HG02642 (cell line): ENCODE measurements around the gene REPS1.

Source experiments
- ATAC-seq: cut with Tn5 transposase; IDR thresholded peaks from one replicate; pipeline ENCODE4 v1.9.1; 2021; ENCODE audit warnings: mild to moderate bottlenecking; ENCODE audit not compliant: unreplicated experiment, poor library complexity

Gene REPS1

DNA sequence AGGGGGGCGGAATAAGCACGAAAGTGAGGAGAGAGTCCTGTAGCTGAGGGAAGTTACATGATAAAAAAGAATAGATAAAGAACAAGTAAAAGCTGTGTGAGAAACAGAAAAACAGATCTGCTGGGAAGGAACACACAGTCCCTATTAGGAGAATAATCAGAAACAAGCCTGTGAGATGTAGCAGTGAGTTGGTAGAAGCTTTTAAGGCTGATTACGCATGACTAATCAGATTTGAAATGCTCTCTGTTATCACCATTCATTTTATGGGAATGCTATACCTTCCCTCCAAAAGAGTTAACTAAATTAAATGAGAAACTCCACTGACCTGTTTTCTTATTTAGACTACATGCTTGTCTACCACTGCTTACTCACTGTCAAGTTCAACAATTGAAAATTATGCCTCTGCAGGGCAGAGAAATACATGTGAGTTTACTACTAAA lies 15.8 kb downstream of the REPS1 start:
- ATAC-seq, result no peak

DNA sequence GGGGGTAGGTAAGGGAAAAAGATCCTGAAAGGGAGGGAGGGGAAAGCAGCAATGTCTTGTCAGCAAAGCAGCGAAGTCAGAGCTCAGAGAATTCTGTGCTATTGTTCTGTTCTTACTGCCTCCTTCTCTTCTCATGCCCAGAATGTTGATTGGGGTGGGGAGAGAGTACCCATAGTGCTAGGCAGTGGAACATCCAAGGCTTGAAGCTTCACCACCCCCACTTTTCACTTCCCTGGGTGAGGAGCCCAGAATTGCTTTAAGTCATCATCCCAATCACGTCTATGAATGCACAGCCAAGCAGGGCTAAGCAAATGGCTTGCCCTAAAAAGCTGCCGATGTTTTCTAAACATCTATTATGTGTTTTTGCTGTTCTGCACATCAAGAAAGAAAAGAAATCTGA lies 16.5 kb downstream of the REPS1 start:
- ATAC-seq, result no peak

DNA sequence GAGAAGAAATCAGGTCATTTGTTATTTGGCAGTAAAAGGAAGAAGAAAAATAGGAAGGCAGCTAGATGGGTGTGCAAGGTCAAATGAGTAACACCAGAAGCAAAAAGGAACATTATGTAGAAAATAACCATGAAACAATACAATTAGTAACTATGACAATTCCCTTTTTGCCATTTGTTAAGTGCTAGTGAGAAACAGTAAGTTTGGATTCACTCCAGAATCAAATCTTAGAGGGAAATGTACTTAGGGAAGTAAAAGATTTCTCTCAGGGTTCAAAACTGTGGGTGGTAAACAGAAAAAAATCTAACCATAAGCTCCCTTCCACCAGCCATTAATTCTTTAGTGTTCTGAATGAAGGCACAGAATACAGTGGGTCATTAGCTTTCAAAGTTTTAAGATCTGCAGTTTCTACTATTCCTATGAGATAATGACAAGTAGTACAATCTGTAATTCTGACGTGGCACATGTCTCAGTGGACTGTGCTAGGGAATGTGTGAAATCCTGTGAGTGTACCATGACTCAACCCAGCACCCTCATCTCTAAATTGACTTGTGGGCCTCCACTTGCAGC lies 17.1 kb downstream of the REPS1 start:
- no peak for ATAC-seq

DNA sequence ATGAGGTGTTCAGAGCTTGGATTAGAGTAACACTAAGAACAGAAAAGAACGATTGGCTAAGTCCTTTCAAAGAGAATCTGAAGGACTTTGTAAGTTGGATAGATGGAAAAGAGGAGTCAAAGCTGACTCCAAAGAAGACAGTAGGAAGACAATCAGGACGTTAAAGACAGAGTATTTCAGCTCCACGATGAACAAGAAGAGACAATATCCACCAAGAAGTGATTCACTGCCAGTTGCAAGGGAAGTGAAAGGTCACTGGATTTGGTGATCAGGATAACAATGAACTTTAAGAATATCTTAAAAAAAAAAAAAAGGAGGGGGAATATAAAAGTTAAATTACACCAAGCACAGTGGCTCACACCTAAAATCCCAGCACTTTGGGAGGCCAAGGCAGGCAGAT lies 17.9 kb downstream of the REPS1 start:
- no peak for ATAC-seq

DNA sequence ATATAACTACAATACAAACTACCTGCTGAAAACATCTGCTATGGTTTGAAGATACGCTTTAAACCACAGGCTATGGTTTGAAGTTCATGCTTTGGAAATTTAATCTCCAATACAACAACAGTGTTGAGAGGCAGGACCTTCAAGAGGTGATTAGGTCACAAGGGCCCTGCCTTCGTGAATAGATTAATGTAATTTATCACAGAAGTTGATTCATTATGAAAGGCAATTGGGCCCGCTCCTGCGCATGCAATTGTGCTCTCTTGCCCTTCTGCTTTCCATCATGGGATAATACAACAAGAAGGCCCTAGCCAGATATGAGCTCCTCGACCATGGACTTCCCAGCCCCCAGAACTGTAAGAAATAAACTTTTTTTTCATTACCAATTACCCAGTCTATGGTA lies 21.2 kb downstream of the REPS1 start:
- ATAC-seq, result no peak

DNA sequence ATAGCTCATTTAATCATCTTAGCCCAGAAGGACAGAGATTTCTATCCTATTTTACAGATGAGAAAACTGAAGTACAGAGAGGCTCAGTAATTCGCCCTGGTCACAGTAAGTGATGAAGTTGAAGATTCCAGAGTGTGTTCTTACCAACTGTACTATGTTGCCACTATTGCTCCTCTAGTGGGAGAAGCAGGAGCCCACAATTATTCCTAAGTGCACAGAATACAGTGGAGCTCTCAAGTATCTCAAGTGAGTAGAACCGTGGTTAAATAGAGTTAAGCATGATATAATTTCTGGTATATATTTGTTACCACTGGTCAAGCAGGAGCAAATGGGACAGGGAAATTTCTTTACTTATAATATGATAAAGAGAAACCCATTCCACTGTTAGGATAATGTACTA lies 22.1 kb downstream of the REPS1 start:
- no peak for ATAC-seq

DNA sequence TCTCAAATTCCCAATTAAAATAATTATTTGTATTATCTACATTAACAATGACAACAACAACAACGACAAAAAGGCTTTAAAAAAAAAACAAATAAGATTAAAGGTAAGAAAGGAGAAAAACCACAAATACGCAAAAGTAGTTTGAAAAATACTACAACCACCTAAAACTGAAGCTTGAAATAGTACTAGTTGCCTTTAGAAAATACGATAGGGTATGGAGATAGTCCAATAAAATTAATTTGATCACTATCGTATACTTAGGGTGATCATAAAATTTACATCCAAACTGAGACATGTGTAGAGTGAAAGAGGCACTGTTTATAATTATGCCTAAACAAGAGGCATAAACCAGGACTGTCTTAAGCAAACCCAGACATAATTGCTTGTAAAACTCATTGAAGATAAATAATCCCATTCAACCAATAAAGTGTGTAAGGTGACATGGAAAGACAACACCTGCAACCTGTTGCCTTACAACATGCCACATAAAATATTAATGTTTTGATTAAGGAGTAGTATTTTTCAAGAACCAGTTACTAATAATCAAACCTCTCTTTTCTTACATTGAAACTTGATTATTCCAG lies 22.7 kb downstream of the REPS1 start:
- ATAC-seq, result no peak

DNA sequence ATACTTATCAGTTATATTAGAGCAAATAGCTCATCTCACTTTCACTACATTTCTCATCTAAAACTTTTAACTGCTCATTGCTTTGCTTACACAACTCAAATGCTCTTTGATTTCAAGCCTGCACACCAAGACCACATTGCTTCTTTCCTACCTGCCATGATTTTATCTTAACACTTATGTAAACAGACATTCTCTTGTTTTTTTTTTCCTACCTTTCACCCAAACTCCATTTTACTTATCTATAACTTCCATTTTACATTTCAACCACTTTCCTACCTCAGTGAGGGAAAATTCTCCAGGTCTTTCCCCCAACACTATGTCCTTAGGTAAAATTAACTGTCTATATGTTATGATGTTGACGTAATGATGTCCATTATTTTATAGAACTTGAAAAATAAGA lies 24.0 kb downstream of the REPS1 start:
- ATAC-seq, result no peak

DNA sequence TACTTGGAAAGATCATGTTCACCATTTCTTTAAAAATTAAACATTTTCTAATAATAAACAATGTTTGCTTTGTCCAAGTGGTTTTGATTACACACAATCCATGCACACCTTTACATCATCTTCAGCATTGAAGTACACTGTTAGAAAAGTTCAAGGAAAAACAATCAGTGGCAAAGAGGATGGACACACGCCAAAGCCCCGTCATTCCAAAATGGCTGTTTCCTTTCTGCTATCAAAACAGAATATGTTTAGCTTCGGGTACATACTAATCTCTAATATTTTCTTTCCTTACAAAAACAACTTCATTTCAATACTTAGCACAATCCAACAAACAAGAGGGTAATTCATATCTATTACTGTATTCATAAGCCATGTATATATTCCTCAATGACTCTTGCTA lies 24.5 kb downstream of the REPS1 start:
- no peak for ATAC-seq

DNA sequence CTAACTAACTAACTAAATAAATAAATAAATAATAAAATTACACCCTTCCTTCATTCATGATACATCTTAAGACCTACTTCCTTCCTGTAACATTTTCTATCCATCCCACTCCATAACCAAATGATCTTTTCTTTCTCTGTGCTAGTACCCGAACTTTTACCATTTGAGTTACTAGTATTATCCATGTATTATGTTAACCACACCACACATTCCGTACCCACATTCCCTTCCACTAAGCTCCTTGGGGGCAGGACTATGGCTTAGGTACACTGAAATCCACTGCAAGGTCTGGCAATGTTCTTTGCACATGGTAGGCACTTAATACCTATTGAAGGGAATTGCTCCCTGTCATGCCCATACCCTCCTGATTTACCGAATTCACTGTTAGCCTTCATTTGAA lies 24.9 kb downstream of the REPS1 start:
- ATAC-seq, result no peak

DNA sequence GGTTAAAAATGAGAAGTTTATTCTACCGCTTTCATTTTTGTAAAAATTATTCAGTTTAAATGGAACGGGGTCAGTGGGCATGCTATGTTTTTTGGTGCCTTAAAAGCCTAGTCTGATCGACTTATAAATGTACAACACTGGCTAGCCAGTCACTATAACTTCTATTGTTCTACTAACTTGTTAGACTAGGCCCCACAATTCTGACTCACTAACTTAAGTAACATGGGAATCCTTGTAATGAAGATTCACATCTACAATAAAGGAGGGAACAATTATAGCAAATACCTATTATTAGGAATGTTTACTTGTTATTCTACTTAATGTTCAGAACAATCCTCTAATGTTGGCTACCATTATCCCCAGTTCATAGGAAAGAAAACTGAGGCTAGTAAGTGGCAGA lies 28.5 kb downstream of the REPS1 start:
- no peak for ATAC-seq

DNA sequence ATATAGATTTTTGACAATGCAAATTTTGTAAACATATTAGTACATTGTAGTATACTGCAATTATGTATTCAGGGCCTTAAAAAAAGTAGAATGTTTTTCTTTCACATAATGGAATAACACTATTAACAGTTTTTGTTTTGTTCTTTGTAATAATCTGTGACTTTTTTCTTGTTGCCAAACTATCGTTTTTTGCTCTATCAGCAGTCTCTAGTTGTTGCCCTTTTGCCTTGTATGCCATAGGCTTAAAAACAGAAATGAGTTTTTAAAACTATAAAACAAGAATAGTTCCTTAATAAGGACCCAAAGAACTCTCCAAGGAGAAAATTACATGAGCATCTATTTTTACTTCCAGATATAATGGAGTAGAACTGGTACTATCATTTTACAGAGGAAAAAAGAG lies 29.5 kb downstream of the REPS1 start:
- ATAC-seq, result no peak

DNA sequence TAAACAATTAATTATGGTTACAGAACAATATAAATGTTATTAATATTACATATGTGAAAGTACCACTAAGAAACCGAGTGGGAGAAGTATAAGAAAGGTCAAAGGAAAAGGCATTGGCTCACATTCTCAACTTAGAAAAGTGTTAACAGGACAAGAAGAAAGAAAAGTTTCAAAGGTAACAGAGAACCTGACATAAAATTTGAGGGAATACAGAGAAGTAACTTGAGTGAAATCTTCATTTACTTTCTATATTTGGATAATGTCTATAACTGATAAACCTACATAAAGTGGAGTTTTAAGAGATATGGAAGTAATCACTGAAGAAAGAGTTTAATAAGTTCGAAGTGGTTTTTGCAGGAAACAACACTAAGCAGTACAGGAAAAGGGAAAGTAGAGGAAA lies 30.1 kb downstream of the REPS1 start:
- no peak for ATAC-seq

DNA sequence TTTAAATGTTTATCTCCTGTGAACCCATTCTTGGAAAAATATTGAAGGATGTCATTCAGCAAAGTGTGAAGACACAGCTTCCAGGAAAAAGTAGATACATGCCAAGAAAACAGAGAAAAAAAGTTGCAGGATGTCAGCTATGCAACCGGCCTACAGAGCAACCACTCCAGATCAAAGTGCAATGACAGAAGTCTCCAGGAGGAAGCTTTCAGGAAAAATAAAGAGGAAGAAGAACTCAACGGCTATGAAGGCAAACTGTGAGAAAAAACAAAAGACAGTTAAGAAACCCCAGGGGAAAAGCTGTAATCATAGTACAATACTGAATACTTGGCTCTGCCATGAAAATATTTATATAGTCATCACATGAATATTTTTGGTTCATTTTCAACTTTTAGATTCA lies 30.6 kb downstream of the REPS1 start:
- ATAC-seq, result no peak

DNA sequence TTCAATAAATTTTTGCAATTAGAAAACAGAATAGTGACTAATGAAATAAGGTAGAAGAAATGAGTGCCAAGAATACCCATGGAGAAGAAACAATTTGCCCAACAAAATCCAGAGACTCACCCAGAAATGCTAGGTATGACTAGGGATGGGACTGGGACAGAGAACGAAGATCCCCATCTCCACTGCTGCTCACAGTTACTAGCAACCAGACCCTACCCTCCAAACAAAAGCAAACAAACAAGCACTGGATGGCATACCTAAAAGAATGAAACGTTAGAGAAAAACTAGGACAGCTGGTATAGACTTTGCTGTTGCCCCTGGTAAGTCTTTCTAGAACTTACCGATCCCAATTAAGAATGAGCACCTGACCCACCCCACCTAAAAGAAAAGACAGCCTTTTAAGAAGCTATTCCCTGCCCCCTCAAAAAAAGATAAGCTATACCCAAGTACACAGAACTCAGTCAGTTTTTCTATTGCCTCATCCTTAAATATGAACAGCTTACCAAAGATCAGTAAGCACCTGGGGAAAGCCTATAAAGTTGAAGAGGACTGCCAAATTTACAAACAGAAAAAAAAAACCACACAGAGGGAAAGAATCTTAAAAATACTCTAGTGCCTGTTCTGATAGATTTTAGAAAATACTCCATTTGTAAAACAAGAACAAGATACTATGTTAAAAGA lies 31.7 kb downstream of the REPS1 start:
- no peak for ATAC-seq

DNA sequence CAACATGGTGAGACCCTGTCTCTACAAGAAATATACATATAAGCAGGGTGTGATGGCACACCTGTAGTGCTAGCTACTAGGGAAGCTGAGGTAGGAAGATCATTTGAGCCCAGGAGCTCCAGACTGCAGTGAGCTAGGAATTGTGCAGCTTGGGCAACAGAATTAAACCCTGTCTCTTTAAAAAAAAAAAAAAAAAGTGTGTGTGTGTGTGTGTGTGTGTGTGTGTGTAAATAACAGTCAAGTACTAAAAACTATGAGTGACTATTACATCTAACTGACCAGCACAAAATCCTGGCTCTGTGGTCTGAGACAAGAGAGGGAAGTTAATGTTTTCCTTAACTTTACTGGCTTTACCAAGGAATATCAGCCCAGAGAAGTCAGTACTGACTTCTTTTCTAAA lies 32.8 kb downstream of the REPS1 start:
- no peak for ATAC-seq

DNA sequence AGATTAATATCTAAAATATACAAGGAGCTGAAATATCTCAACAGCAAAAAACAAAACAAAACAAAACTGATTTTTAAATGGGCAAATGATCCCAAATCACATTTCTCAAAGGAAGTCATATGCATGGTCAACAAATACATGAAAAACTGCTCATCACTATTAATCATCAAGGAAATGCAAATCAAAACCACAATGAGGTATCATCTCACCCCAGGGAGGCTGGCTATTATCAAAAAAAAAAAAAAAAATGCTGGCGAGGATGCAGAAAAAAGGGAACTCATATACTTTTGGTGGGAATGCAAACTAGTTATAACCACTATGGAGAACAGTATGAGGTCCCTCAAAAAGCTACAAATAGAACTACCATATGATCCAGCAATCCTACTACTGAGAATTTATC lies 34.6 kb downstream of the REPS1 start:
- ATAC-seq, result no peak

DNA sequence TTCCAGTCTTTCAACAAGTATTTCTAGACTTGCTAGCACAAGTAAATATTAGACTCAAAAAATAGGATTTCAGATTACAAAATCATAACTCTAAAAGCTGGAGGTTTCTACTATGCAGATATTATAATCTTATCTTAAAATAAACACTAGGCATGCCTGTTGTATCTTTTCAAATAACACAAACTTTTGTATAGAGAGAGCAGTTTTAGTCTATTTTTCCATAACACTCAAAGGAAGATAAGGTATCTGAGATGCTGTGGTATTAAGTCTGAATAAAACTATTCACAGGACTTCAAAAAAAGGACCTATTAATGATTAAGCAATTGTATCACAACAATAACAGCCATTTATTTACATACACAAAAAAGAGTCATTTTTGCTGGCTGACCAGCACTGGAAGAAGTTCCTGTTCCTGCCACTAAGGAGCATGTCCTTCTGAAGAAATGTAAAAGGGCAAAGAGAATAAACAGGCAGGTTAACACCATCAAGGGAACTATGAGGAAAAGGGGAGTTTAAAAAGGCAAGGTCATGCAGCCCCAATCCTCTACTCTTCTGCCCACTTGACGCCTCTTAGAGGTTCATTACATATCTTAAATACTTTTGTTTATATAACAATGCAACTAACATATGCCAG lies 39.4 kb downstream of the REPS1 start:
- no peak for ATAC-seq

DNA sequence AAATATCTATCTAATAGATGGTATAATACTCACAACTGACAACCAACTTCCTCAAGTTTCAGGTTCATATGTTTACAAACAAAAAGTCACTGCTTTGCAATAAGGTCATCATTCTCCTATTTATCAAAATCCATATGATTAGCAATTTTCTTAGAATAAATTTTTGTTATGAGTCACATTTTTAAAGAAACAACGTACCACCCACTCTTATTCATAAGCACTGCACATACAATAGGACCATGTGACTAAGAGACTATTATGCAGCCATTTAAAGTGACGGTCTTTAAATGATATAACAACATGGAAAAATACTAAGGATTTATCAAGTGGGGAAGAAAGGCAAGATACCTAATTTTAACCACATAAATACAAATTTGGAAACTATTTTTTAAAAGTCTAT lies 40.0 kb downstream of the REPS1 start:
- ATAC-seq, result no peak

DNA sequence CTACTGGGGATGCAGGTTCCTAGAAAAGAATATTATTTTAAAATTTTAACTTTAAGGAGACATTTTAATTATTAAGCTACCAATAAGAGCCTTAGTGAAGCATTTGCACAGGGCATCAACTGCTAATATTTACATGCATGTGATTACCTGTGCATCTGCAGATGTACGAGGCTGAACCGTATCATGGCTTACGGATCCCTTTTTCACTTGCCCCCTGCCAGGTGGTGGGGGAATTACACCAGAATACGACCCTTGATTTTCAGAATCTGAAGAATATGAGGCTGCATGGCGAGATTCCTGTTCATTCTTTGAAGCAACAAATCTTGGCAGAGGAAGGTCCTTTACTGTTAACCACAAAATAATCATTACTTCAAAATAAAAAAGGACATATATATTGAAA lies 42.7 kb downstream of the REPS1 start:
- no peak for ATAC-seq

DNA sequence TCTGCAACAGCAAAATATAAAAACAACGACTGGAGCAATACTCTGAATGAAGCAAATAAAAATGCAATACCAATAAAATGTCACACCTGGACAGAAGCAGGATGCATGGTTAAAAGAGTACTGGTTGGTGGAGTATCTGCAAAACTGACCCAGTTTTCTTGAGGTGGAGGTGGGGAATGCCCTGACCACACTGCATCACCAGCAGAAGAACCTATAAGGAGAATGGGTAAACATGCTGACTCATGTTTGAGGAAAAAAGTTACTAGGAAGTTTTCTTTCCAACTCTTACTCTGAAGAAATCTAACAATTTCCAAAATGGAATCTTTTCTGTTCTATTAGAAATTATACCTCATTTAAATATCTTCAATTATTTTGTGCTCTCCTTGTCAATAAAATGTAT lies 43.6 kb downstream of the REPS1 start:
- no peak for ATAC-seq
